Measurements from ENCODE around the gene STOM.

Gene STOM

GRCh38 chr9:121318631-121319382 lies 51.2 kb downstream of the STOM start:
- no peak for DNase-seq

DNA sequence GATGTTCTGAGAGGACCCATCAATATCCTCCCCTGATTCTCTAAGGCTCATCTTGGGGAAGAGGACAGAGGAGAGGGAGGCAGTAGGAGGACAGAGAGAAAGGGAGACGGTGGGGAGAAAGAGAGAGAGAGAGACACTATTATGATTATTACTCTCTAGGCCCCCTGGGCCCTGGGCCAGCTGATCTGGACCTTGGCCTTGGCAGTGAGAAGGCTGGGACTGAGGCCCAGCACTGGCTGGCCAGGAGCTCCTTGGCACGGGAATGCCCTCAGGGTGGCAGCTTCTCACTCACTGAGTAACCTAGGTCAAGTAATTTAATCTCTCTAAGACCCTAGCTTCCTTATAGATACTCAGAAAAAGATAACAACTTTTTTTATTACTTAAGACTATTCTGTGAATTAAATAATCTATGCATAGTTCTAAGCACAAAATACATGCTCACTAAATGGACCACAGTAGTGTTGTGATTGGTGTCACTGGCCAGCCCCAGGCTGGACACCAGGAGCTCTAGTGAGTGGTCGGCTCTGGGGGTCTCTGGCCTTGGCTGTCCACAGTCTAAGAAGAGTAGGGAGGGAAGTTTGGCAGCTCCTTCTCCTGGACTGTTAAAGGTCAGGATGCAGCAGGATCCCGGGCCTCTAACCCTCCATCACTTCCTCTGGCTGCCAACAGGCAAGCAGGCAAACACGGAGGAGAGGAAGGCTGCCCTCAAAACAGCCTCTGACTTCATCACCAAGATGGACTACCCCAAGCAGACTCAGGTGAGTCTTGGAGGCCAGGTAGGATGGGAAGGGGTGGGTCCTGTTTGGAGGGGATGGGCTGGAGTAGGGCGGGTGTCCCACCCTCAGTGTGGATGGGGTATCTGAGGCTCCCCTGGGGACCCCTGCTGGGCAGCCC lies 52.1 kb downstream of the STOM start:
- no peak for DNase-seq

GRCh38 chr9:121316852-121317373 lies 53.1 kb downstream of the STOM start:
- DNase-seq, result no peak

GRCh38 chr9:121316378-121316777 lies 53.7 kb downstream of the STOM start:
- DNase-seq, result no peak

DNA sequence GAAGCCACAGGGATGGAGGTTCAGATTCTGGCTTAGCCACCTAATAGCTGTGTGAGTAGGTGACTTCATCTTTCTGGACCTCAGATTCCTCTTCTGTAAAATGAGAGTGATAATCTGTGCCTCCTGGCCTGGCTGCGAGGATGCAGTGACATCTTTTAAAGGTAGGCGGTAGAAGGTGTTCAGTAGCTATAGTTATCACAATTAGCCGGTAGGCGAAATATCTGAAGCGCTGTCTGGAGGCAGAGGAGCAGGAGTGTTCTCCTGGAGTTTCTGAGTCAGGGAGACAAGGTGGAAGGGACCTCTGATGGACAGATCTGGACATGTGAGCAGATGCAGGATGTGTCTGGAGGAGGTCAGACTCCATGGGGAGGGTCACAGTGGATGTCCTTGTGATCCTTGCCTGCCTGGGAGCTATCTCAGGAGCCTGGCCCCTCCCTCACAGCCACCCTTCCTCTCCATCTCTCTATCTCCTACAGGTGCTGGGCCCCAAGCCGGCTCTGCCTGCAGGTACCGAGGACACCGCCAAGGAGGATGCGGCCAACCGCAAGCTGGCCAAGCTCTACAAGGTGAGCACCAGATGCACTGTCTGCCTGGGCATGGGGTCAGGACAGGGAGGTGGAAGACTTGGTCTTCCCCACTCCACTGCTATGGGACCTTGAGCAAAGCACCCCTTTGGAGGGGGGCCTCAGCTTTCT lies 56.4 kb downstream of the STOM start:
- no peak for DNase-seq

DNA sequence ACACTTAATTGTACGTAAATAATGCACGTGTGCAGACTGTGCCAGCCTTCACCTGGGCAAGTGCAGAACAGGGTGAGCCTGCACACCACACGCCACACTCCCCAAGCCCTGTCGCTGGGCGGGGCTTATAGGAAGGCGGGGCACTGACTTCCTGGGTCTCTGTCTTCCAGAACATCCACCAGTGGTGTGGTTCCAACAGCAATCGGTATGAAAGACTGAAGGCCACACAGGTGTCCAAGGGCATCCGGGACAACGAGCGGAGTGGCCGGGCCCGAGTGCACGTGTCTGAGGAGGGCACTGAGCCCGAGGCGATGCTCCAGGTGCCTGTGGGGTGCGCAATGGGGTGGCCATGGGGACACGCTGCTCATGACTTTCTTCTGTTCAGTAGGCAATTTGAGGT lies 57.9 kb downstream of the STOM start:
- DNase-seq, result no peak

GRCh38 chr9:121310571-121310970 lies 59.5 kb downstream of the STOM start:
- DNase-seq, result no peak

- no peak for DNase-seq
These were observed 60.1 kb downstream of the STOM start for GRCh38 chr9:121309833-121310425.

GRCh38 chr9:121309171-121309570 lies 60.9 kb downstream of the STOM start:
- DNase-seq, result no peak

DNA sequence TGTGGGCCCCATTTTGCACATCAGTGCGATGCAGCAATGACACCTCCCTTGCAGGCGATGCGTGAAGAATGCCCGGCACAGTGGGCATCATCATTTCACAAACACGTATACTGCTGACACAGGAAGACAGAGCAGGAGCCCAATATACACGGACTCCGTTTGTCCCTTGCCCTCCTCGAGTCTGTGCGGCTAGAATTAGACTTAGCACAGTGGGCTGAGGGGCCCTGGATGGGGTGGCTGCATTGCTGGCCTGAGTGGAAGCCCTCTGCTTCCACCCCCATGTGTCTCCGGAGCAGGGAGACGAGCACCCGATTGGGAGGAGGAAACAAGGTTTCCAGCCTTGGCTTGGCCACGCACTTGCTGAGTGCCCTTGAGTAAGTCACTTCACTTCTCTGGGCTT lies 61.3 kb downstream of the STOM start:
- DNase-seq, result no peak

DNA sequence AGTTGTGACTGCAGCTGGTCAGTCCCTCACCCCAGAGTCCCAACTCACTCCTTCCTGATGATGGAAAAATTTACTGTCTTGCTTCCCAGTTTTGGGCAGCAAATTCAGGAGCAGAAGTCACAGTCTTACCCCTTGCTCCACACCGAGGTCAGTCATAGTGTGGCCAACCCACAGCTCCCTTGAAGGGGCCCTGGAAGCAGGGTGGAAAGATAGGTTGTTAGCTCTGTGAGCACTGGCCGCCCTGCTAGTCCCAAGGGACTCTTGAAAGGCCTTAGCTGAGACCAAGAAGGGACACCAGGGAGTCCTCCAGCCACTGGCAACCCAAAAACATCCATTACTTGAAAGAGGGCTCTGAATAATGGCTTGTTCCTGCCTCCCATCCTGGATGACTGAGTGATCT lies 62.1 kb downstream of the STOM start:
- no peak for DNase-seq

DNA sequence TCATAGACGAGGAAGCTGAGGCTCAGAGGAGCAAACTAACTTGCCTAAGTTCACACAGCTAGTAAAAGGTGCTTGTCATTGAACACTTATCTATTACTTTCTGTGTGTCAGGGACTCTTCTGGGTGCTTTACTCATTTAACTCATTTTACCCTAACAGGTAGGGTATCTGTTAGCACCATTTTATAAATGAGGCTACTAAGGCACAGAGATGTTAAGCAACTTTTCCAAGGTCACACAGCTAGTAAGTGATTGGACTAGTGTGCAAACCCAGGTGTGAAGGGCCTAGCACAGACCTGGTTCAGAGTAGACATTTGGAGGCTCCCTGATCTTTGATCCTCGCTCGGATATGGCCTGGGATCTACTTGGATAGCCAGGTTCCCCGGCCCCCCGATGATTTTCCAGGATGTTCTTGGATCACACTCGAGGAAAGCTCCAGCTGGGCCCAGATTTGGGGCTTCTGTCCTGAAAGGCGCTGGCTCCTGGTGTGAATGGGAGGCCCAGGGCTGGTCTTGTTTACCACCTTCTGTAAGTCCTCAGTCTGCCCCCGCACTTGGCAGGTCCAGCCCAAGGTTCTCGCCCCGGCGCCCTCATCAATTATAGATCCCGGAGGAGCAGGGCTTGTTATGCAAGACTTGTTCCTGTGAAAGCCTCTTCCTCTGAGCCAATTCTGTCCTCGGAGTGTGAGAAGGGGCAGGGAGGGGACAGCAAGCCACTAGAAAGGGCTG lies 64.6 kb downstream of the STOM start:
- DNase-seq, result no peak

- no peak for DNase-seq
These were observed 65.3 kb downstream of the STOM start for GRCh38 chr9:121304707-121305106.

DNA sequence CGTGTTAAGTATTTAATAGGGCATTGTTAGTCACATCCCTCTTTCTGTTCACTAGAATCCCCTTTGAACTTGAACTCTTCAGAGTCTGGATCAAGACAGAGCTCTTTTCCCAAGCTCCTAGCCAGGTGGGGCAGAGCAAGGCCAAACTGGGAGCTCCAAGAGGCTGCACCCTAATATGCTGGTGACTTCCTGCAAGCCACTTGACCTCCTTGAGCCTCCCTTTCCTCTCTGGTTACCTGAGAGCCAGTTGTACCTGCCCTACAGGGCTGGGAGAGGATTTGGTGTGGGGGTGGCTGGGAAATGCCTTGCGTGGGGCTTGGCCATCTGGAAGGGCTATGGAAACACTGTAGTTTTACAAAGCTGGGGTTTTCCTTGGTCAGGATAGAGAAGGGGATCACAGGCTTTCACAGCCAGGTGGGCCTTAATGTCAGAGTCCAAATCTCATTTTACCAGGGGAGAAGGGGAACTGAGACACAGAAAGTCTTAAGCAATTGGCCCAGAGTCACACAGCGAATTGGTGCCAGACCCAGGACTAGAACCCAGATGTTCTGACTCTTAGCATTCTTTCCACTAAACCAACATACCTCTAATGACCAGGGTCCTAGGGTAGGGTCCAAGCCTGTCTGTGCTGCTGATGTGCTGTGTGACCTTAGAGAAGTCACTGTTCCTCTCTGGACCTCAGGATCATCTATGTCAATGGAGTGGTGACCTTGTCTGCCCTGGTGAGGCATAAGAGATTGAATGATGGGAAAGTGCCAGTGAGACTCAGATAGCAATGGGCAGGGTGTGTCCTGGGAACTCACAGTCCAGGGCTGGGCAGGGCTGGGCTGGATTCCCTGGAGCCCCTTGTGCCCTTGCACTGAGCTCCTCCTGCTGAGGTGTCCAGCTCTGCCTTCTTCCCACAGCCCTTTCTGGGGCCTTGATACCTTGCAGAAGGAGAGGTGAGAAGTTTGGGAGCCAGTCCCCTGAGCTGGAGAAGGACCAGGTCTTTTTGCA lies 66.3 kb downstream of the STOM start:
- no peak for DNase-seq

- DNase-seq, result no peak
These were observed 67.3 kb downstream of the STOM start for GRCh38 chr9:121302786-121303185.

DNA sequence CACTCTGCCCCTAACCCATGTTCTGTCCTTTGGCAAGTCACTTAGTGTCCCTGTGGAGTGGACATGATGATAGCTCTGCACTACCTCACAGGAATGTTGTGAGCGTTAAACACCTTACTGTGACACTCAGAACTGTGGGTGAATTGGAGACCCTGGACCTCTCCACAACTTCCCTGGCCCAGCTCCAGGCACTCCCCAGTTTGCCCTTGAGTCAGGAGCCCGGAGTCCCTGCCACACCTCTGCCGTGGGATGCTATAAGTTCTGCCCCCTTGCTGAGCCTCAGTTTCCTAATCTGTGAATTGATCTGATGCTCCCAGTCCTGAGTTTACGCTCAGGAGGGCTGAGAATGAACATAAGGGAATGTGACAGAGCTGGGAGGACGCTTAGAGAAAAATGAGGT lies 67.7 kb downstream of the STOM start:
- DNase-seq, result no peak

DNA sequence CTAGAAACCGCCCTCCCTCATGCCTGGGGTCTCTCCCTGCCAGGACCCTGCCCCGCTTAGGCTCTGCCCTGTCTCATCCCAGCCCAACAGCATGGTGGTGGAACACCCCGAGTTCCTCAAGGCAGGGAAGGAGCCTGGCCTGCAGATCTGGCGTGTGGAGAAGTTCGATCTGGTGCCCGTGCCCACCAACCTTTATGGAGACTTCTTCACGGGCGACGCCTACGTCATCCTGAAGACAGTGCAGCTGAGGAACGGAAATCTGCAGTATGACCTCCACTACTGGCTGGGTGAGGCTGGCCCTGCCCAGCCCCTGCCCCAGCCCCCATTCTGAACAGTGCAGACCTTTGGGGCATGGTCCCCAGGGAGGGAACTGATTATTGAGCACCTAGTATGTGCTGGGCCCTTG lies 68.2 kb downstream of the STOM start:
- DNase-seq, result no peak

DNA sequence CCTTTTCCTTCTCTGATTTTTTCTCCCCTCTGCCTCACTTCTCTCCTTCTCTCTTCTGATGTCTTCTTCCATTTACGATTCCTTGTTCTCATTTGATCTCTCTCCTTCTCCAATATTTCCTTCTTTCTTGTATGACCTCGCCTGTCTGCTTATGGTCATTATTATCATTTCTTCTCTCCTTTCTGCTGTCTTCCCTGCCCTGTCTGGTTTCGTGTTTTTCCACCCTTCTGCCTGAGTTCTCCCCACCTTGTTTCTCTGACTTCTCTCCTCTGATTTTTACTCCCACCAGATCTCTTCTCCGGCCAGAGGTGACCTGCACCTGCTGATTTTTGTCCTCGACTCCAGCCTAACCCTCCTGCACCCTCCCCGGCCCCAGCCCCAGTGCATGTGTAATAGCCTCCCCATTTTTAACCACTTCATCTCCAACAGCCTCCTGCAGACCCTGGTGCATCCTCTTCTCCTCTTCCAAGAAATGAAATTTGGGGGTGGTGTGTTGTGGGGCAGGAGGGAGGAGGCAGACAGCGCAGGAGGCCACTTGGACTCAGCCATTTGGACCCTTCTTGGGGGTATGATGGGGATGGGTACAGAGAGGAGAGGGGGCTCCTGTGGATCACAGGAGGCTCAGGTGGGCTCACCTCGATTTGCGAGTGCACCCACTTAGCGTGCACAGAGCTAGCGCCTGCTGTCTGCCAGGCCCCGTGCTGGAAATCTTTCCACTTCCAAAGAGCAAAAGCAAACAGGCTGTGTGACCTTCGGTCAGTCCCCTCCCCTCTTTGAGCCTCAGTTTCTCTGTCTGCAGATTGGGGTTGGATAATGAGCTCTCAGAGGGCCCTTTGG lies 69.5 kb downstream of the STOM start:
- DNase-seq, result no peak

GRCh38 chr9:121299467-121300282 lies 70.4 kb downstream of the STOM start:
- DNase-seq, result peak in 1 of 2 experiments; percentile 33
